ENCODE results near the gene DNAI1. TPM values are rescaled to one million over a fixed set of nuclear protein-coding genes. Genes with fewer than 3 reads are reported as not detected.
"Not testable (repeated sequence)": the region's sequence is repeated elsewhere in the genome, so short reads cannot be mapped to it uniquely, and the experiment has no call there.

Gene DNAI1
- total RNA-seq, 6 experiments from 2014 or later = not detected

GRCh38 chr9:34521406-34522045 lies 62.9 kb downstream of the DNAI1 start:
- Mint-ChIP-seq H3K4me1 (ENCODE audit: low read depth) (peaks cover 5% of the 10 kb centered on the region), H3K27ac (no peak overlapping the region), H3K4me3 (no peak overlapping the region), H3K9me3 (no peaks in the 10 kb centered on the region), H3K36me3 (ENCODE audit: low read depth) (no peaks in the 10 kb centered on the region), H3K27me3 (ENCODE audit: insufficient read depth) (peaks cover 31% of the 10 kb centered on the region)
- no peak for TF ChIP-seq CTCF (IDR thresholded peaks at IDR 0.05)
- DNase-seq = no peak

DNA sequence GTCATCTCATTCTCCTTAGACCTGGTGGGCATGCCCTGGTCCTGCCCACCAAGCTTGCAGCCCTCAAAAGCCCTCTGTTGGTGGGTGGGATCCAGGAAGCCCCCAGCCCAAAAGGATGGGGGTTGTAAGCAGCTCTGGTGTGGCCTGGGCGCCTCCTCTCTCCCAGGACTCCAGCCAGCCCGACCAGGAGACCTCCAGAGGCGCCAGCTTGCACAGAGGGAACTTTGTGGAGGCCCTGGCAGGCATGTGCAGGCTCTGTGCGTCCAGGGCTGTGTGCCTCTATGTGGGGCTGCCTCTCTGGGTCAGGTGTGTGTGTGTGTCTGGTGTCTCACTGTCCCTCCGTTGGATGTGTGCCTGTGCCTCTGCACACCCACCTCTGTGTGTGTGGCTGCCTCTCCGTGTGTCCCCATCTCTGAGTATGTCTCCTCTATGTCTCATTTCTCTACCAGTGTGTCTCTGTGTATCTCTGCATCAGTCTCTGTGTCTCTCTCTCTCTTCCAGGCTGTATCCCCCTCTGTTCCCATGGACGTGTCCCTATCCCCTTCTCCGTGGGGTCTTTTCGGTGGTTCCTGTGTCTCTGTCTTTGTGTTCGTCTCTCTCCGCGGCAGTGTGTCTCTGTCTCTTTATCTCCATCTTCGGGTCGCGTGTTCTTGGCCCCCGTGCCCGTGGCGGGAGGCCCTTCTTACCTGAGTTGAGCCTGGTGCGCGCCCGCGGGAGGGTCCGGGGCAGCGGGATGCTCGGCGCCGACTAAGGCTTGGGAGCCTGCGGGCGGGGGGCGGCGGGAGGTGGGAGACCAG lies 63.7 kb downstream of the DNAI1 start:
- Mint-ChIP-seq H3K4me3 (peak overlapping the region; percentile 71), H3K27ac (no peak overlapping the region), H3K36me3 (ENCODE audit: low read depth) (no peaks in the 10 kb centered on the region), H3K27me3 (ENCODE audit: insufficient read depth) (peaks cover 24% of the 10 kb centered on the region), H3K4me1 (ENCODE audit: low read depth) (peaks cover 5% of the 10 kb centered on the region), H3K9me3 (no peaks in the 10 kb centered on the region)
- TF ChIP-seq CTCF (IDR thresholded peaks at IDR 0.05) = no peak
- no peak for DNase-seq

GRCh38 chr9:34522971-34523797 lies 64.6 kb downstream of the DNAI1 start, which contains the start of gene ENHO:
Gene ENHO (minus strand): TSS chr9:34522990. CDS start chr9:34521695, 1,295 bp downstream.
- peak within 1 kb of the TSS; percentile 71 for H3K4me3 Mint-ChIP-seq
- no peaks in the 10 kb centered on the region for H3K36me3 Mint-ChIP-seq (ENCODE audit: low read depth)
- H3K27ac Mint-ChIP-seq = no peak within 1 kb of the TSS
- H3K27me3 Mint-ChIP-seq (ENCODE audit: insufficient read depth) = peaks cover 24% of the 10 kb centered on the region
- H3K9me3 Mint-ChIP-seq = no peaks in the 10 kb centered on the region
- peak; percentile 78 for DNase-seq
- H3K4me1 Mint-ChIP-seq (ENCODE audit: low read depth) = peaks cover 5% of the 10 kb centered on the region
- TF ChIP-seq CTCF (IDR thresholded peaks at IDR 0.05) = no peak

DNA sequence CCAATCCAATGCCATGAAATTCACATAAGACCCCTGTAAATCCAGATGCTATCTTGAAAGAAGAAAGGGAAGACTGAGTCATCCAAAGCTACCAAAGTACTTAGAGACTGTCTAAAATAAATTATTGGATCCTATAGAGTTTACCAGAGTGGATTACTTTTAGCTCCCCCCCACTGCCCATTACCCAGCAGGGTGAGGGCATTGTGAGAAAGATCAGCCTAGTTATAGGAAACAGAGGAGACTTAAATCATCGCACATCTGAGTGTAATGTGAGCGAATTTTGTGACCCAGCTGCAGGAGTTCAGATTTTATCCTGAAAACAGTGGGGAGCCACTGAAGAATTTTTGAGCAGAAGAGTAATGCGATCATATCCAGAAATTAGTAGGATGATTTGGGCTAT lies 65.7 kb downstream of the DNAI1 start:
- Mint-ChIP-seq H3K27me3 (ENCODE audit: insufficient read depth) (peaks cover 19% of the 10 kb centered on the region), H3K4me3 (no peak overlapping the region), H3K4me1 (ENCODE audit: low read depth) (peaks cover 5% of the 10 kb centered on the region), H3K9me3 (no peaks in the 10 kb centered on the region), H3K36me3 (ENCODE audit: low read depth) (no peaks in the 10 kb centered on the region), H3K27ac (no peak overlapping the region)
- TF ChIP-seq CTCF (IDR thresholded peaks at IDR 0.05) = no peak
- no peak for DNase-seq

- Mint-ChIP-seq H3K27me3 (ENCODE audit: insufficient read depth) (peaks cover 20% of the 10 kb centered on the region), H3K36me3 (ENCODE audit: low read depth) (no peaks in the 10 kb centered on the region), H3K4me3 (no peak overlapping the region), H3K27ac (no peak overlapping the region), H3K9me3 (no peaks in the 10 kb centered on the region; the same call in 1 of the 2 replicates), H3K4me1 (ENCODE audit: low read depth) (peaks cover 5% of the 10 kb centered on the region)
- DNase-seq = no peak
- no peak for TF ChIP-seq CTCF (IDR thresholded peaks at IDR 0.05)
Observed at GRCh38 chr9:34526026-34526425, 67.4 kb downstream of the DNAI1 start.

- H3K36me3 Mint-ChIP-seq (ENCODE audit: low read depth); H3K4me3 Mint-ChIP-seq; H3K27ac Mint-ChIP-seq; DNase-seq; H3K9me3 Mint-ChIP-seq; H3K4me1 Mint-ChIP-seq (ENCODE audit: low read depth): not testable (repeated sequence)
- peaks cover 55% of the 10 kb centered on the region for H3K27me3 Mint-ChIP-seq (ENCODE audit: insufficient read depth)
Observed at GRCh38 chr9:34532041-34532440, 73.4 kb downstream of the DNAI1 start.

Measured in HFFc6 (cell line).